ENCODE results near the gene GPR85.
"Not testable (repeated sequence)": the region's sequence is repeated elsewhere in the genome, so short reads cannot be mapped to it uniquely, and the experiment has no call there.

The GPR85 gene

DNA sequence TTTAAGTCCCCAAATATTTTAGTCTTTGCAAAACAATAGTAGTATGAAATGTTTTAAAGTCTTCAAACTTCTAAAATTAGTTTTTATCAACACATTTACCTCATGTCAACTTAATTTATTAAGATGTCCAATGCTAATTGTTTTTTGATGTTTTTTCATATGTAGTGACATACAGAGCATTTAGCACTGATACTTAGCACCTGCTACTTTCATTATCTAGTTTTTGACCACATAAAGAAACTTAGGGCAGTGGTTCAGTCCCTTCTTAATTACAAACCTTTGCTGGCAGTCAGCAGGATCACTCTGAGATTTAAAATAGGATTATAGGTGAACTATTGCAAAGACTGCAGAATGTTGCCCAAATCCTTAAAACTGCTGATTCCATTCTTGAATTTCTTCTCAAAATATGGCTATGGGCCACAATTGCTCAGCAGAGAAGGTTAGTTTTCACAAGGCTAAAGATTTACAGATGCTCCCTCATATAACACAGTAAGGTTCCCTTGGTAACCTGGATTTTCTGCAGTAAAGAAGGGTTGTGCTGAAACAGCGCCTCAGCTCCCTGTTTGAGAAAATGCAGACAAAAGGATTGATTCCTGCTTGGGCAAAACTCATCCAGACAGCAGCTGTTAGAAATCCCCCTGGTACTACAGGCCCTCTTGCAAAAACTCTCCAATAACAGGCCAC lies 3.4 kb downstream of the GPR85 start:
- Histone ChIP-seq H3K9me3 (ENCODE audit: control insufficient read depth, low read depth, low read length) (no peaks in the 10 kb centered on the region), H3K4me3 (ENCODE audit: low read length) (no peak overlapping the region), H3K27me3 (ENCODE audit: control insufficient read depth, insufficient read depth, low read length) (peaks cover 82% of the 10 kb centered on the region), H3K9ac (ENCODE audit: low read length) (no peak overlapping the region), H3K4me1 (ENCODE audit: control insufficient read depth, low read depth, low read length) (peaks cover 19% of the 10 kb centered on the region), H3K36me3 (ENCODE audit: control insufficient read depth, low read depth, low read length) (no peaks in the 10 kb centered on the region), H3K27ac (ENCODE audit: low read length) (no peak overlapping the region)

DNA sequence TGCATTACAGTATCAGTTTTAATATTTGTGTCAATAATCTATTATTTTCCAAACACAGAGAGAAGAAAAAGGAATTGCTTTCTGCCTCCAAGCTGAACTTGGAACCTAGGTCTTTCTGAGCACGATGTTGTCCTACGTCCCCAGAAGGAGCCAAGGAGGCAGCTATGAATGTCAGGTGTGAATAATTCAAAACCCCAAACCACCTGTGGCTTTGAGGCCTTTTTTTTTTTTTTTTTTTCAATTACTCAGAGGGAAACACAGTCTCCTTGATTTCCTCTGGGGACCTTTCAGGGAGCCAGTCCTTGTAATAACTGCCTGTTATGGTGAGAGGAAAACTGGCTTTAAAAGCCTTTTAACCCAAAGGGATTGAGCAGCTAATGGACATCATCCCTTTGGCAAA lies 8.3 kb downstream of the GPR85 start:
- Histone ChIP-seq H3K4me3 (ENCODE audit: low read length) (no peak overlapping the region), H3K27me3 (ENCODE audit: control insufficient read depth, insufficient read depth, low read length) (peaks cover 98% of the 10 kb centered on the region), H3K36me3 (ENCODE audit: control insufficient read depth, low read depth, low read length) (no peaks in the 10 kb centered on the region), H3K27ac (ENCODE audit: low read length) (no peak overlapping the region), H3K4me1 (ENCODE audit: control insufficient read depth, low read depth, low read length) (peaks cover 10% of the 10 kb centered on the region), H3K9ac (ENCODE audit: low read length) (no peak overlapping the region), H3K9me3 (ENCODE audit: control insufficient read depth, low read depth, low read length) (no peaks in the 10 kb centered on the region)

DNA sequence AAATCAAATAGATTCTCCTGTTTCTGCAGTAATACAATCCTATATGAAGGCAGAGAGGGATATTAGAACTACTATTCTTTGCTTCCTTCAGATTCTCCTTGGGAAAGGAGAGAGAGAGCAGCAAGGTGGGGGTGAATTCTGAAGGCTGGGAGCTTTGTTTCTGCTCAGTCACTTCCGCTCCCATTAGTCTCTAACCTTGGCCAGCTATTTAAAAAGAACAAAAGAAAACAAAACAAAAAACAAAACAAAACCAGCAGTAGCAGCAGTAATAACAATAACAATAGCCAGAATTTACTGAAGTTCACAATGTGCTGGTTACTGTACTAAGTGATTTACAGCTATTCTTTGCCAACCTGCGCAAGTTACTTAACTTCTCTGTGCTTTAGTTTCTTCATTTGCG lies 9.9 kb downstream of the GPR85 start:
- Histone ChIP-seq H3K36me3 (ENCODE audit: control insufficient read depth, low read depth, low read length) (no peaks in the 10 kb centered on the region), H3K4me1 (ENCODE audit: control insufficient read depth, low read depth, low read length) (peaks cover 10% of the 10 kb centered on the region), H3K9me3 (ENCODE audit: control insufficient read depth, low read depth, low read length) (no peaks in the 10 kb centered on the region), H3K27me3 (ENCODE audit: control insufficient read depth, insufficient read depth, low read length) (peaks cover 83% of the 10 kb centered on the region), H3K4me3 (ENCODE audit: low read length) (no peak overlapping the region), H3K9ac (ENCODE audit: low read length) (no peak overlapping the region), H3K27ac (ENCODE audit: low read length) (no peak overlapping the region)

DNA sequence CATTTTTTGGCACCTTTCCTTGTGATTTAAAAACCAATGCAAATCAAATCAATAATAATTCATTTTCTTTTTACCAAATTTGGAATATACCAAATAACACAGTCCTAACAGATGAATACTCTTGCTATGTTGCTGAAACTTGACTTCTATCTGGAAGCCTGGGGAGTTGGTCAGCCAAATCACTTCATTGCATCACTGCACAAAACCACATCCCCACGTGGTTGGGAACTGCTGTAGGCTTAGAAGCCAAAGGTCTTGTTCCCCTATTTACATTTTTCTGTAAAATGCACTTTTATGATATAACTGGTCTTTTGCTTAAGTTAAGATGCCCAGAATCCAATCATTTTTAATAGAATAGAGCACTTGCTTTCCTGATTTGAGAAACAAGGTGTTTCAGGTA lies 15.2 kb downstream of the GPR85 start:
- H3K9me3 ChIP-seq (ENCODE audit: control insufficient read depth, low read depth, low read length): no peaks in the 10 kb centered on the region
- H3K36me3 ChIP-seq (ENCODE audit: control insufficient read depth, low read depth, low read length): no peaks in the 10 kb centered on the region
- H3K27me3 ChIP-seq (ENCODE audit: control insufficient read depth, insufficient read depth, low read length): peaks cover 31% of the 10 kb centered on the region
- no peak overlapping the region for H3K4me3 ChIP-seq (ENCODE audit: low read length)
- peaks cover 5% of the 10 kb centered on the region for H3K4me1 ChIP-seq (ENCODE audit: control insufficient read depth, low read depth, low read length)
- no peak overlapping the region for H3K9ac ChIP-seq (ENCODE audit: low read length)
- no peak overlapping the region for H3K27ac ChIP-seq (ENCODE audit: low read length)

DNA sequence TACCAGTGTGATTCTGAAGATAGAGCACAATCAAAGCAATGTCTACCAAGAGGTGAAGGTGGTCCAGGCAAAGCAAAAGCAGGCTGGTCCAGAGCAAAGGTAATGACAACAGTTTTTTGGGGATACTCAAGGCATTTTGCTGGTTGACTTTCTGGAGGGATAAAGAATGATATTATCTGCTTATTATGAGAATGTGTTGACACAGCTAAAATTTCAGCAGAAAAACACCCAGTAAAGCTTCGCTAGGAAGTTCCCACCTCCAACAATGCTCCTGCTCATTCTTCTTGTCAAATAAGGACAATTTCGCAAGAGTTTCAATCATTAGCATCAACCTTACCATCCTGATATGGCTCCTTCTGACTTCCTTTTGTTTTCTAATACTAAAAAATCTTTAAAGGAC lies 24.1 kb downstream of the GPR85 start:
- H3K9me3 ChIP-seq (ENCODE audit: control insufficient read depth, low read depth, low read length): no peaks in the 10 kb centered on the region

DNA sequence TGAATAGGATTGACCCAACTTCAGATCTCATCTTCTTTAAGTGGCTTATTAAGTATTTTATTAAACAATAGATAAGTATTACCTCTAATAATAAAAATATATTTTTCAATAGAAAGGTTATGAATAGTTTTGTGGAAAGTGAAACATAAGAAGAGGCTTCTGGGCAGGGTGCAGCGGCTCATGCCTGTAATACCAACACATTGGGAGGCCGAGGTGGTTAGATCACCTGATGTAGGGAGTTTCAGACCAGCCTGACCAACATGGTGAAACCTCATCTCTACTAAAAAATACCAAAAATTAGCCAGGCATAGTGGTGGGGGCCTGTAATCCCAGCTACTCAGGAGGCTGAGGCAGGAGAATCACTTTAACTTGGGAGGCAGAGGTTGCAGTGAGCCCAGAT lies 26.5 kb downstream of the GPR85 start:
- Histone ChIP-seq H3K4me3 (ENCODE audit: low read length) (no peak overlapping the region), H3K9ac (ENCODE audit: low read length) (no peak overlapping the region), H3K36me3 (ENCODE audit: control insufficient read depth, low read depth, low read length) (no peaks in the 10 kb centered on the region), H3K9me3 (ENCODE audit: control insufficient read depth, low read depth, low read length) (no peaks in the 10 kb centered on the region), H3K27me3 (ENCODE audit: control insufficient read depth, insufficient read depth, low read length) (no peaks in the 10 kb centered on the region), H3K4me1 (ENCODE audit: control insufficient read depth, low read depth, low read length) (no peaks in the 10 kb centered on the region), H3K27ac (ENCODE audit: low read length) (no peak overlapping the region)

More for the DNA sequence above, 24.1 kb downstream of the GPR85 start:
- Histone ChIP-seq H3K4me1 (ENCODE audit: control insufficient read depth, low read depth, low read length) (no peaks in the 10 kb centered on the region), H3K36me3 (ENCODE audit: control insufficient read depth, low read depth, low read length) (no peaks in the 10 kb centered on the region), H3K4me3 (ENCODE audit: low read length) (no peak overlapping the region), H3K27me3 (ENCODE audit: control insufficient read depth, insufficient read depth, low read length) (no peaks in the 10 kb centered on the region), H3K27ac (ENCODE audit: low read length) (no peak overlapping the region), H3K9ac (ENCODE audit: low read length) (no peak overlapping the region)

DNA sequence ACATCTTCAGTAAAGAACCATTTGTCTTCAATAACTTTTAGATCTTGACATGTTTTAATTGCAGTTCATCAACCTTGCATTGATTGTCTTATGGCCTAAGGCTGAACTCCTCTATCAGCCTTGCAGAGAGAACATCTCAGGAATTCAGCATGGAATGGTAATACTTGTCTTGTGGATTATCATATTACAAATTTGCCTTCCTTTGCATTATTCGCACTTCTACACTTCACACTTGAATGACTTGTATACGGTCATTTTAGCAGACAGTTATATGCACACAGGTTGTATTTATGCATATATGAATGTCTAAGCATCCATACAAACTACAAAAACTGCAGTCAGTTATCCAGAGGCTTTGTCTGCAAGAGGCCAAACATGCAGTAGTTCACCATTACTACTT lies 31.7 kb downstream of the GPR85 start:
- no peaks in the 10 kb centered on the region for H3K36me3 ChIP-seq (ENCODE audit: control insufficient read depth, low read depth, low read length)
- no peaks in the 10 kb centered on the region for H3K27me3 ChIP-seq (ENCODE audit: control insufficient read depth, insufficient read depth, low read length)
- H3K9me3 ChIP-seq (ENCODE audit: control insufficient read depth, low read depth, low read length): no peaks in the 10 kb centered on the region
- no peak overlapping the region for H3K9ac ChIP-seq (ENCODE audit: low read length)
- no peak overlapping the region for H3K4me3 ChIP-seq (ENCODE audit: low read length)
- H3K4me1 ChIP-seq (ENCODE audit: control insufficient read depth, low read depth, low read length): no peaks in the 10 kb centered on the region
- H3K27ac ChIP-seq (ENCODE audit: low read length): no peak overlapping the region

DNA sequence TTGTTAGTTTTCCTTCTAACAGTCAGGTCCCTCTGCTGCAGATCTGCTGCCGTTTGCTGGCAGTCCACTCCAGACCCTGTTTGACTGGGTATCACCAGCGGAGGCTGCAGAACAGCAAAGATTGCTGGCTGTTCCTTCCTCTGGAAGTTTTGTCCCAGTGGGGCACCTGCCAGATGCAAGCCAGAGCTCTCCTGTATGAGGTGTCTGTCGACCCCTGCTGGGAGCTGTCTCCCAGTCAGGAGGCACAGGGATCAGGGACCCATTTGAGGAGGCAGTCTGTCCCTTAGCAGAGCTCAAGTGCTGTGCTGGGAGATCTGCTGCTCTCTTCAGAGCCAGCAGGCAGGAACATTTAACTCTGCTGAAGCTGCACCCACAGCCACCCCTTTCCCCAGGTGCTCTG lies 32.4 kb downstream of the GPR85 start:
- not testable (repeated sequence) for H3K4me3 ChIP-seq (ENCODE audit: low read length); H3K4me1 ChIP-seq (ENCODE audit: control insufficient read depth, low read depth, low read length); H3K27me3 ChIP-seq (ENCODE audit: control insufficient read depth, insufficient read depth, low read length); H3K9ac ChIP-seq (ENCODE audit: low read length); H3K36me3 ChIP-seq (ENCODE audit: control insufficient read depth, low read depth, low read length); H3K27ac ChIP-seq (ENCODE audit: low read length); H3K9me3 ChIP-seq (ENCODE audit: control insufficient read depth, low read depth, low read length)

DNA sequence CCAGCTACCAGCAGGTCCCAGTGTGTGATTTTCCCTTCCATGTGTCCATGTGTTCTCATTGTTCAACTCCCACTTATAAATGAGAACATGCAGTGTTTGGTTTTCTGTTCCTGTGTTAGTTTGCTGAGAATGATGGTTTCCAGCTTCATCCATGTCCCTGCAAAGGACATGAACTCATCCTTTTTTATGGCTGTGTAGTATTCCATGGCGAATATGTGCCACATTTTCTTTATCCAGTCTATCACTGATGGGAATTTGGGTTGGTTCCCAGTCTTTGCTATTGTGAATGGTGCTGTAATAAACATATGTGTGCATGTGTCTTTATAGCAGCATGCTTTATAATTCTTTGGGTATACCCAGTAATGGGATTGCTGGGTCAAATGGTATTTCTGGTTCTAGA lies 37.4 kb downstream of the GPR85 start:
- H3K27me3 ChIP-seq (ENCODE audit: control insufficient read depth, insufficient read depth, low read length); H3K9ac ChIP-seq (ENCODE audit: low read length); H3K4me1 ChIP-seq (ENCODE audit: control insufficient read depth, low read depth, low read length); H3K4me3 ChIP-seq (ENCODE audit: low read length); H3K36me3 ChIP-seq (ENCODE audit: control insufficient read depth, low read depth, low read length); H3K9me3 ChIP-seq (ENCODE audit: control insufficient read depth, low read depth, low read length); H3K27ac ChIP-seq (ENCODE audit: low read length): not testable (repeated sequence)

DNA sequence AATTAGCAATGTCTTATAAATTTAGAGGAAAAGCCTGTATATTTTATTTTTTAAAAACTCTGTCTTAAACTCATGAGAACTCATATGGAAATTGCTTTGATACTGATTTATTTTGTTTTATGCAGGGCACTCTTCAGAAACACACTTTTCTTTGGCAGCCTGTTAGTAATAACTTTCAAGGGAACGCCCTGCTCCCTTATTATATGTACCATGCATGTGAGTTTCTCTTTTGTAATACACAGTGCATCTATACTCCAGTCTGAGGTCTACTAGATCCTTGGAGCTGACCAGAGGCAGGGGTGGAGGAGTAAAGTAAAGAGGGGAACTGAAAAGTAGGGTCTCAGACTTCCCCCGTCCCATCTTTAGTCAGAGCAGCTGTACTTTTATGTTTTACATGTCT lies 40.2 kb downstream of the GPR85 start:
- Histone ChIP-seq H3K4me1 (ENCODE audit: control insufficient read depth, low read depth, low read length) (no peaks in the 10 kb centered on the region), H3K4me3 (ENCODE audit: low read length) (no peak overlapping the region), H3K36me3 (ENCODE audit: control insufficient read depth, low read depth, low read length) (no peaks in the 10 kb centered on the region), H3K27me3 (ENCODE audit: control insufficient read depth, insufficient read depth, low read length) (no peaks in the 10 kb centered on the region), H3K27ac (ENCODE audit: low read length) (no peak overlapping the region), H3K9ac (ENCODE audit: low read length) (no peak overlapping the region), H3K9me3 (ENCODE audit: control insufficient read depth, low read depth, low read length) (no peaks in the 10 kb centered on the region)

DNA sequence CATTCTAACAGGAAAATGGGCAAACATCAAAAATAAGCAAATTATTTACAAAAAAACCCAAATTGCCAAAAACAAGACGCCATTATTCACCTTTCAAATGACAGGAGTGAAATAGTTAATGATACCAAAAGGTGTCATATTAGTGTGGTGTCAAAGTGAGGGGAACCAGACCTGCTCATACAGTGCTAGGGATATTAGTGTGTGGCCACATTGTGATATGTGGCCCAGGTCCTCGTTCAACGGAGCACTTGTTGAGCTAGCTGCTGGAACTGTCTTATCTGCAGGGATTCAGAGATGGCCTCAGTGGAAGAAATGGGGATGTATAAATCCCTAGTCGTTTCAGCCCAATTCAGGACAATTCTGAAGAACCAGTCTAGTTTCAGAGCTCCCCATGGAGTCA lies 41.2 kb downstream of the GPR85 start:
- Histone ChIP-seq H3K36me3 (ENCODE audit: control insufficient read depth, low read depth, low read length) (no peaks in the 10 kb centered on the region), H3K27ac (ENCODE audit: low read length) (no peak overlapping the region), H3K9me3 (ENCODE audit: control insufficient read depth, low read depth, low read length) (no peaks in the 10 kb centered on the region), H3K27me3 (ENCODE audit: control insufficient read depth, insufficient read depth, low read length) (no peaks in the 10 kb centered on the region), H3K4me1 (ENCODE audit: control insufficient read depth, low read depth, low read length) (no peaks in the 10 kb centered on the region), H3K9ac (ENCODE audit: low read length) (no peak overlapping the region), H3K4me3 (ENCODE audit: low read length) (no peak overlapping the region)

DNA sequence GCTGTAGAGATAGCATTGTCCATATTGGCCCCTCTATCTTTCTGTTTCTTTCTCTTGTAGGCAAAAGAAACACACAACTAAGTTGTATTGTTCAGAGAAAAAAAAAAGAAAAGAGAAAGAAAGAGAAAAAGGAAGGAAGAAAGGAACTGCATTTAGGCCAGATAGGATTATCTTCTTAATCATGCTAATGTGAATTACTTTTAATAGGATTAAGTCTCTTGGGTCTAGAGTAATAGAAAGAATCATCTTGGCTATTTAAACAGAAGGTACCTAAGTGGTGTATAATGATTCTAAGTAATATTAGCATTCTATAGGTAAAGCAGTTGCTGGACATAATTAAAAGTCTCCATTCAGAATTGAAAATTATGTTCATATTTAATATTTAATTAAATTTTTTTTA lies 42.2 kb downstream of the GPR85 start:
- Histone ChIP-seq H3K9me3 (ENCODE audit: control insufficient read depth, low read depth, low read length) (no peaks in the 10 kb centered on the region), H3K27me3 (ENCODE audit: control insufficient read depth, insufficient read depth, low read length) (no peaks in the 10 kb centered on the region), H3K4me1 (ENCODE audit: control insufficient read depth, low read depth, low read length) (no peaks in the 10 kb centered on the region), H3K9ac (ENCODE audit: low read length) (no peak overlapping the region), H3K27ac (ENCODE audit: low read length) (no peak overlapping the region), H3K4me3 (ENCODE audit: low read length) (no peak overlapping the region), H3K36me3 (ENCODE audit: control insufficient read depth, low read depth, low read length) (no peaks in the 10 kb centered on the region)

Measured in iPS-18a (cell line).